ENCODE results near the gene TSSK3.

Gene TSSK3

GRCh38 chr1:32376199-32376598 is 13.9 kb downstream of the TSSK3 start:
- H3K4me3 ChIP-seq (ENCODE audit: low read depth, low read length), result no peak overlapping the region
- TF ChIP-seq CTCF (IDR thresholded peaks at IDR 0.05; ENCODE audit: borderline replicate concordance, insufficient read depth, low read depth, low read length), result no peak

GRCh38 chr1:32377541-32378220 is 15.3 kb downstream of the TSSK3 start:
- TF ChIP-seq CTCF (IDR thresholded peaks at IDR 0.05; ENCODE audit: borderline replicate concordance, insufficient read depth, low read depth, low read length), result no peak
- no peak overlapping the region for H3K4me3 ChIP-seq (ENCODE audit: low read depth, low read length)

- TF ChIP-seq CTCF (IDR thresholded peaks at IDR 0.05; ENCODE audit: borderline replicate concordance, insufficient read depth, low read depth, low read length), result no peak
- no peak overlapping the region for H3K4me3 ChIP-seq (ENCODE audit: low read depth, low read length)
These were observed 17.7 kb downstream of the TSSK3 start for GRCh38 chr1:32380057-32380456.

GRCh38 chr1:32386676-32387392 is 24.5 kb downstream of the TSSK3 start:
- no peak for TF ChIP-seq CTCF (IDR thresholded peaks at IDR 0.05; ENCODE audit: borderline replicate concordance, insufficient read depth, low read depth, low read length)
- no peak overlapping the region for H3K4me3 ChIP-seq (ENCODE audit: low read depth, low read length)

GRCh38 chr1:32388641-32389040 is 26.3 kb downstream of the TSSK3 start:
- H3K4me3 ChIP-seq (ENCODE audit: low read depth, low read length), result no peak overlapping the region

GRCh38 chr1:32390904-32391870 is 28.8 kb downstream of the TSSK3 start:
- H3K4me3 ChIP-seq (ENCODE audit: low read depth, low read length), result no peak overlapping the region
- TF ChIP-seq CTCF (IDR thresholded peaks at IDR 0.05; ENCODE audit: borderline replicate concordance, insufficient read depth, low read depth, low read length), result no peak

More at GRCh38 chr1:32388641-32389040, 26.3 kb downstream of the TSSK3 start:
- TF ChIP-seq CTCF (IDR thresholded peaks at IDR 0.05; ENCODE audit: borderline replicate concordance, insufficient read depth, low read depth, low read length), result no peak
